HEK293T (cell line): ENCODE data around the gene COL20A1.

Experiments
- CTCF ChIA-PET: fragments of 350-600 bp; formaldehyde crosslinking; extraction: SDS; loops from one replicate; lab custom pipeline; 2021; ENCODE audit warnings: antibody characterized with exemption, inconsistent platforms; lab: Yijun Ruan, JAX
- POLR2A ChIA-PET: fragments of 350-600 bp; formaldehyde crosslinking; extraction: SDS; loops from one replicate; lab custom pipeline; 2020; ENCODE audit warnings: antibody characterized with exemption, inconsistent platforms; lab: Yijun Ruan, JAX
- DNase-seq: peaks from one replicate; pipeline ENCODE4 v3.0.0; 2012; ENCODE audit warnings: mixed read lengths; ENCODE audit errors: extremely low spot score
- ARNT ChIP-seq: fragments of 450-650 bp; IDR thresholded peaks from 2 replicates; pipeline ENCODE4 v1.6.1; 2017; ENCODE audit warnings: mild to moderate bottlenecking
- BHLHE40 ChIP-seq: fragments of 450-650 bp; IDR thresholded peaks from 2 replicates; pipeline ENCODE4 v1.6.1; 2016; ENCODE audit warnings: mild to moderate bottlenecking, moderate library complexity, borderline replicate concordance
- CTBP1 ChIP-seq: fragments of 450-650 bp; IDR thresholded peaks from 2 replicates; pipeline ENCODE4 v1.6.1; 2016; ENCODE audit warnings: borderline replicate concordance
- ELF4 ChIP-seq: fragments of 450-650 bp; IDR thresholded peaks from 2 replicates; pipeline ENCODE4 v1.6.1; 2017; ENCODE audit warnings: antibody characterized with exemption
- FOXA1 ChIP-seq: fragments of 450-650 bp; IDR thresholded peaks from 2 replicates; pipeline ENCODE4 v1.6.1; 2016; ENCODE audit warnings: mild to moderate bottlenecking
- FOXK2 ChIP-seq: fragments of 450-650 bp; IDR thresholded peaks from 2 replicates; pipeline ENCODE4 v1.6.1; 2016; ENCODE audit warnings: mild to moderate bottlenecking
- FOXM1 ChIP-seq: fragments of 450-650 bp; IDR thresholded peaks from 2 replicates; pipeline ENCODE4 v1.6.1; 2017; ENCODE audit warnings: mild to moderate bottlenecking, borderline replicate concordance
- HDGF ChIP-seq: fragments of 450-650 bp; IDR thresholded peaks from 2 replicates; pipeline ENCODE4 v1.6.1; 2017; ENCODE audit warnings: antibody characterized with exemption, borderline replicate concordance
- L3MBTL2 ChIP-seq: fragments of 450-650 bp; conservative IDR thresholded peaks from 2 replicates; pipeline ENCODE4 v1.6.1; 2016; ENCODE audit warnings: mild to moderate bottlenecking
- LEF1 ChIP-seq: fragments of 450-650 bp; IDR thresholded peaks from 2 replicates; pipeline ENCODE4 v1.6.1; 2017; ENCODE audit warnings: mild to moderate bottlenecking, borderline replicate concordance
- NFRKB ChIP-seq: fragments of 450-650 bp; IDR thresholded peaks from 2 replicates; pipeline ENCODE4 v1.6.1; 2016; ENCODE audit warnings: mild to moderate bottlenecking, moderate library complexity
- SP1 ChIP-seq: fragments of 450-650 bp; IDR thresholded peaks from 2 replicates; pipeline ENCODE4 v1.6.1; 2017
- SUZ12 ChIP-seq: fragments of 450-650 bp; IDR thresholded peaks from 2 replicates; pipeline ENCODE4 v1.6.1; 2016; ENCODE audit warnings: mild to moderate bottlenecking
- TARDBP ChIP-seq: fragments of 450-650 bp; IDR thresholded peaks from 2 replicates; pipeline ENCODE4 v1.6.1; 2016
- ZNF384 ChIP-seq: fragments of 450-650 bp; IDR thresholded peaks from 2 replicates; pipeline ENCODE4 v1.6.1; 2016
- TF ChIP-seq, protein P1 (sequence below): fragments of 450-650 bp; IDR thresholded peaks from 2 replicates; pipeline ENCODE4 v1.6.1; 2016

COL20A1 gene

DNA sequence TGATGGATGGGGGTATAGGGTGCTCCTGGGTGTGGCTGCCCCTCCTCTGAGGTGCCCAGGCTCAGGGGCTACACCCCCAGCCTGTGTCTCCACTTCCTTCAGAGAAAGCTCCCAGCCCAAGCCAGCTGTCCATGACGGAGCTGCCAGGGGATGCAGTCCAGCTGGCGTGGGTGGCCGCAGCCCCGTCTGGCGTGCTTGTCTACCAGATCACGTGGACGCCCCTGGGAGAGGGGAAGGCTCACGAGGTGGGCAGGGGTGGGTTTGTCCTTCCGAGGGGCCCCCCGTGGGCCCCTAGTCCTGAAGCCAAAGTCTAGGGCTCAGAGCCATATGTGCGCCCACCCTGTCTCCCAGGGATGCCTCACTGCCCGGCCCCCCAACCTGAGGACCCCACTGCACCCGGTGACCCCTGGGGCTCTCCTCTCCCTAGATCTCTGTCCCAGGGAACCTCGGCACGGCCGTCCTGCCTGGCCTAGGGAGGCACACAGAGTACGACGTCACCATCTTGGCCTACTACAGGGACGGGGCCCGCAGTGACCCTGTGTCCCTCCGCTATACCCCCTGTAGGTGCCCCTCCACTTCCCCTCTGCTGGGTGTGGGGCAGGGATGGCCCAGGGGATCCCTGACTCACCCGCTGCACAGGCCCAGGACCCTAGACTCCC lies 19.8 kb downstream of the COL20A1 start:
- CTCF ChIA-PET = interaction anchor here (1.0 kb wide), 1 partner anchor 68 kb away, joined by 3 read pairs; no protein-coding TSS in a partner anchor
- TF ChIP-seq FOXM1 (no peak), FOXK2 (no peak), ELF4 (no peak), ZNF384 (no peak), TARDBP (no peak), SP1 (no peak), NFRKB (no peak), LEF1 (no peak), ARNT (no peak), HDGF (no peak)
- POLR2A ChIA-PET = no interaction called here
- no peak for DNase-seq

DNA sequence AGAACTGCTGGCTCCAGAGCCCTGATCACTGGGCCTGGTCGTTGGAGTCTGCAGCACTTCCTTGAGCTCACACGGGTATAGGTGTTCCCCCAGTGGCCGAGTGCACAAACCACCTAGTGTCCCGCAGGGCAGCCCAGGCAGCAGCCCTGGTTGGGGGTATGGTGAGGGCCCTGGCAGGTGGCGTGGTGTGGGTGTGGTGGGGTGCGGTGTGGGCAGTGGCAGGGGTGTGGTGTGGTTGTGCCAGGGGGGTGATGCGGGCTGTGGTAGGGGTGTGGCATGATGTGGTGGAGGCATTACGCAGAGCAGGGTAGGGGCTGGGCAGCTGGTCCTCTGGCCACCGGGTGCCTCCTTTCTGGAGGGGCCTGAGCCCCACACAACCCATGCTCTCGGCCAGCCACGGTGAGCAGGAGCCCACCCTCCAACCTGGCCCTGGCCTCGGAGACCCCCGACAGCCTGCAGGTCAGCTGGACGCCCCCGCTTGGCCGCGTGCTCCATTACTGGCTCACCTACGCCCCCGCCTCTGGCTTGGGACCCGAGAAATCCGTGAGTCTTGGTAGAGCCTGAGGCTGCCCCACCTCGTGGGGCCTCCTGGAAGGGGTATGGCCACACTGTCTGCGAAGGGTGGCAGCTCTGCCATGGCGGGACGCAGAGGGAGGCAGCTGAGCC lies 20.5 kb downstream of the COL20A1 start:
- CTCF ChIA-PET = interaction anchor here (1.0 kb wide), 1 partner anchor 68 kb away, joined by 3 read pairs; no protein-coding TSS in a partner anchor
- POLR2A ChIA-PET = no interaction called here

GRCh38 chr20:63314015-63314471 lies 21.1 kb downstream of the COL20A1 start:
- no peak for DNase-seq
- ChIA-PET CTCF (interaction anchor here (1.0 kb wide), 1 partner anchor 67 kb away, joined by 3 read pairs; no protein-coding TSS in a partner anchor), POLR2A (no interaction called here)
- TF ChIP-seq CTBP1 = no peak
- TF ChIP-seq ARNT = no peak
- no peak for TF ChIP-seq FOXK2
- no peak for TF ChIP-seq BHLHE40
- no peak for TF ChIP-seq TARDBP
- TF ChIP-seq HDGF = no peak
- TF ChIP-seq SUZ12 = no peak

More for the DNA sequence above, 20.5 kb downstream of the COL20A1 start:
- TF ChIP-seq CTBP1 = no peak
- TF ChIP-seq, protein P1, sequence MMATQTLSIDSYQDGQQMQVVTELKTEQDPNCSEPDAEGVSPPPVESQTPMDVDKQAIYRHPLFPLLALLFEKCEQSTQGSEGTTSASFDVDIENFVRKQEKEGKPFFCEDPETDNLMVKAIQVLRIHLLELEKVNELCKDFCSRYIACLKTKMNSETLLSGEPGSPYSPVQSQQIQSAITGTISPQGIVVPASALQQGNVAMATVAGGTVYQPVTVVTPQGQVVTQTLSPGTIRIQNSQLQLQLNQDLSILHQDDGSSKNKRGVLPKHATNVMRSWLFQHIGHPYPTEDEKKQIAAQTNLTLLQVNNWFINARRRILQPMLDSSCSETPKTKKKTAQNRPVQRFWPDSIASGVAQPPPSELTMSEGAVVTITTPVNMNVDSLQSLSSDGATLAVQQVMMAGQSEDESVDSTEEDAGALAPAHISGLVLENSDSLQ = no peak
- TF ChIP-seq L3MBTL2 = no peak
- no peak for DNase-seq

DNA sequence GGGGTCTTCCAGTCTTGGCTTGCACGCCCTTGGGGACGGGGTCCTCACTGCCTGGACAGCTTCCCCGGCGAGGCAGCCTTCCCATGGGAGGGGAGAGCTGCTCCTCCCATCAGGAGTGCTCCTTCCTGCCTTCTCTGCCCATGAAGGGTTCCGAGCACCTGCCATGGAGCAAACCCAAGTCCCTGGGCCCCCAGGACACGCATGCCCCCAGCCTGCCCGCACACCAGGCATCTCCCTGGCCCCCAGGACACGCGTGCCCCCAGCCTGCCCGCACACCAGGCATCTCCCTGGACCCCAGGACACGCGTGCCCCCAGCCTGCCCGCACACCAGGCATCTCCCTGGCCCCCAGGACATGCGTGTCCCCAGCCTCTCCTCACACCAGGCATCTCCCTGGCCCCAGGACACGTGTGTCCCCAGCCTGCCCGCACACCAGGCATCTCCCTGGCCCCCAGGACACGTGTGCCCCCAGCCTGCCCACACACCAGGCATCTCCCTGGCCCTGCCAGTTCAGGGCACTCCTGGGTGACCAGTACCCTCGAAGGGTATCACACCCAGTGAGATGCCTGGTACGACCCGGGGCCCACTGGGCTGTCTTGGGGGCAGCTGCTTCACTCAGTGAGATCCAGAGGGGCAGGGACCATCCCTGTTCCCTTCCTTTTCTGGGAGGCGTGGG lies 21.7 kb downstream of the COL20A1 start:
- ChIA-PET POLR2A (no interaction called here), CTCF (no interaction called here)
- no peak for TF ChIP-seq HDGF
- TF ChIP-seq TARDBP = no peak
- TF ChIP-seq FOXA1 = no peak
- no peak for TF ChIP-seq FOXK2
- TF ChIP-seq NFRKB = no peak
- TF ChIP-seq L3MBTL2 = no peak
- TF ChIP-seq, protein P1 = no peak
- no peak for TF ChIP-seq CTBP1
- TF ChIP-seq LEF1 = no peak
- no peak for TF ChIP-seq FOXM1
- no peak for TF ChIP-seq SUZ12
- no peak for TF ChIP-seq SP1
- DNase-seq = no peak

DNA sequence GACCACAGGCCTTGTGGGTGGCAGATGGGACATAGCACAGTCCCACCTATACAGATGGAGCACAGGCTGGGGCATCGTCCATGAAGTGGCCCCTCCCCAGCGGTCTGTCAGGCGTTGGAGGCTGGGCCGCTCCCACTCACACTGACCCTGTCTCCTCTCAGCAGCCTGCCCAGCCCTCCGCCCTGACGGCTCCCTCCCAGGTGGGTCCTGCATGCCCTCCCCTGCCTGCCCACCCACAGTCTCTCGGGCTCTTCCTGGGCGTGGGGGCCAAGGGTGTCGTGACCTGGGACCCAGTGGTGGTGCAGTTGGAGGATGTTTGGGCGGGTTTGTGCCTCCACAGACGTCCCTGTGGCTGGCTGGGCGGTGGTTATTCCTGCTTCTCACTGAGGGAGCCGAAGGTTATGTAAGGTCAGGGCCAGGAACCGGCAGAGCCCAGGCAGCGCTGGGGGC lies 22.3 kb downstream of the COL20A1 start:
- ChIA-PET CTCF (no interaction called here), POLR2A (no interaction called here)
- DNase-seq = no peak
- TF ChIP-seq CTBP1 (no peak), FOXM1 (no peak)

DNA sequence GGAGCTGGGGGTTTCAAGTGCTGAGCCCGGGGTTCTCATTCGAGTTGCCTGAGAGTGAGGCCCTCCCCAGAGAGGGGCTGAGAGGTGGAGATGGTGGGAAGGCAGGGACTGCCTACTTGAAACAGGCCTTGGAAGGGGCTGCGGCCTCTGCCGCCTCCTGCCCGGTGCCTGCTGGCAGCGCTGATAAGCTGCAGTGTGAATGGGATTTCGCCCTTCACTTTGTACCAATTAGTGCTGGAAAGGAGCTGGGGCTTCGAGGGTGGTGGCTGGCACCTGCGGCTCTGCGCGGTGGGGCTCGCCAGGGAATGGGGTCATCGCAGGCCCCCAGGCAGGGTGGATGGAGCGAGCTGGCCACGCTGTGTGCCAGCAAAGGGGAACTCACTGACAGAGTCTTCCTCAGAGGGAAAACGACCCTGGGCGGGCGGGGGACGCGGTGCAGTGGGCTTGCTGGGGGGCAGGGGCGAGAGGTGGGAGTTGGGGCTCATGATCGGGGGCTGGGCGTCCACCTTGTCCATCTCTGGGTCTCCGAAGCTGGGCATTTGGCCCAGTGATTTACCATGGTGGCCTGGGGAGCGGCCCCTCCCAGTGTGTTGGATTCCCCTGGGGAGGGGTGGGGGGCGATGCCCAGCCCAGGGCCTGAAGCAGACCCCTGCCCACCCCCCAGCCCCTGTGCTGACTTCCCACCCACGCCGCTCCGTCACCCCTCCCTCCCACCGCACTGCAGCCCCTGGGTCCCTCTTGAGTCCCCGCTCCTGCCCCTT lies 22.9 kb downstream of the COL20A1 start:
- no peak for DNase-seq
- TF ChIP-seq FOXK2 = no peak
- TF ChIP-seq FOXM1 = no peak
- TF ChIP-seq SP1 = no peak
- no peak for TF ChIP-seq NFRKB
- TF ChIP-seq L3MBTL2 = no peak
- TF ChIP-seq CTBP1 = no peak
- no peak for TF ChIP-seq ARNT
- TF ChIP-seq, protein P1 = no peak
- TF ChIP-seq HDGF = no peak
- POLR2A ChIA-PET = no interaction called here
- CTCF ChIA-PET = no interaction called here
